Ishikawa (cell line): ENCODE measurements around the gene KLHL14.

Source experiments
- CEBPB ChIP-seq: IDR thresholded peaks from 2 replicates; pipeline ENCODE4 v1.6.1; 2012
- CREB1 ChIP-seq: IDR thresholded peaks from 2 replicates; pipeline ENCODE4 v1.6.1; 2012; ENCODE audit warnings: low read depth
- EGR1 ChIP-seq: IDR thresholded peaks from 2 replicates; pipeline ENCODE4 v1.6.1; 2012
- EP300 ChIP-seq: IDR thresholded peaks from 2 replicates; pipeline ENCODE4 v1.6.1; 2012; ENCODE audit warnings: borderline replicate concordance
- RAD21 ChIP-seq: IDR thresholded peaks from 2 replicates; pipeline ENCODE4 v1.6.1; 2012; ENCODE audit warnings: low read depth
- TAF1 ChIP-seq: IDR thresholded peaks from 2 replicates; pipeline ENCODE4 v1.6.1; 2012; ENCODE audit warnings: low read depth, mild to moderate bottlenecking
- TEAD4 ChIP-seq: IDR thresholded peaks from 2 replicates; pipeline ENCODE4 v1.6.1; 2012
- YY1 ChIP-seq: IDR thresholded peaks from 2 replicates; pipeline ENCODE4 v1.6.1; 2012; ENCODE audit warnings: low read depth
- ZBTB7A ChIP-seq: IDR thresholded peaks from 2 replicates; pipeline ENCODE4 v1.6.1; 2012; ENCODE audit warnings: low read depth
- TF ChIP-seq, protein P1 (sequence below): IDR thresholded peaks from 2 replicates; pipeline ENCODE4 v1.6.1; 2012; ENCODE audit warnings: low read depth, mild to moderate bottlenecking
- TF ChIP-seq, protein P2 (sequence below): IDR thresholded peaks from 2 replicates; pipeline ENCODE4 v1.6.1; 2012
- TF ChIP-seq, protein P3 (sequence below): IDR thresholded peaks from 2 replicates; pipeline ENCODE4 v1.6.1; 2012

DNA sequence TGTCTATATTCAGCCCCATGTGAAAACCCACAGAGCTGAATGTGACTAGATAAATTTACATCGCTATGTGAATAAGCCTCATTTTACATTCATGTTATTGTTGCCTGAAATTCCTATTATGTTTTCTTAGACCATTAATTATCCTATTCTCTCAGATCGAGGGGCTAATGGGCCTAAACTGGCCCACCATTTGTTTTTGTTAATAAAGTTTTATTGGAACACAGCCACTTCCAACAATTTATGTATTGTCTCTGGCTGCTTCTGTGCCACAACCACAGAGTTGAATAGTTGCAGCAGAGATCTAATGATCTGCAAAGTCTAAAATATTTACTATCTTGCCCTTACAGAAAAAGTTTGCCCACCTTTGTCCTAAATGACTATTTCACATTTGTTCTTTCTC, 61.0 kb downstream of the KLHL14 start:
- TF ChIP-seq CREB1 (no peak), YY1 (no peak), EGR1 (no peak), EP300 (no peak), ZBTB7A (no peak), CEBPB (no peak), RAD21 (no peak), TAF1 (no peak), TEAD4 (no peak)
- TF ChIP-seq, protein P1, sequence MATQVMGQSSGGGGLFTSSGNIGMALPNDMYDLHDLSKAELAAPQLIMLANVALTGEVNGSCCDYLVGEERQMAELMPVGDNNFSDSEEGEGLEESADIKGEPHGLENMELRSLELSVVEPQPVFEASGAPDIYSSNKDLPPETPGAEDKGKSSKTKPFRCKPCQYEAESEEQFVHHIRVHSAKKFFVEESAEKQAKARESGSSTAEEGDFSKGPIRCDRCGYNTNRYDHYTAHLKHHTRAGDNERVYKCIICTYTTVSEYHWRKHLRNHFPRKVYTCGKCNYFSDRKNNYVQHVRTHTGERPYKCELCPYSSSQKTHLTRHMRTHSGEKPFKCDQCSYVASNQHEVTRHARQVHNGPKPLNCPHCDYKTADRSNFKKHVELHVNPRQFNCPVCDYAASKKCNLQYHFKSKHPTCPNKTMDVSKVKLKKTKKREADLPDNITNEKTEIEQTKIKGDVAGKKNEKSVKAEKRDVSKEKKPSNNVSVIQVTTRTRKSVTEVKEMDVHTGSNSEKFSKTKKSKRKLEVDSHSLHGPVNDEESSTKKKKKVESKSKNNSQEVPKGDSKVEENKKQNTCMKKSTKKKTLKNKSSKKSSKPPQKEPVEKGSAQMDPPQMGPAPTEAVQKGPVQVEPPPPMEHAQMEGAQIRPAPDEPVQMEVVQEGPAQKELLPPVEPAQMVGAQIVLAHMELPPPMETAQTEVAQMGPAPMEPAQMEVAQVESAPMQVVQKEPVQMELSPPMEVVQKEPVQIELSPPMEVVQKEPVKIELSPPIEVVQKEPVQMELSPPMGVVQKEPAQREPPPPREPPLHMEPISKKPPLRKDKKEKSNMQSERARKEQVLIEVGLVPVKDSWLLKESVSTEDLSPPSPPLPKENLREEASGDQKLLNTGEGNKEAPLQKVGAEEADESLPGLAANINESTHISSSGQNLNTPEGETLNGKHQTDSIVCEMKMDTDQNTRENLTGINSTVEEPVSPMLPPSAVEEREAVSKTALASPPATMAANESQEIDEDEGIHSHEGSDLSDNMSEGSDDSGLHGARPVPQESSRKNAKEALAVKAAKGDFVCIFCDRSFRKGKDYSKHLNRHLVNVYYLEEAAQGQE = no peak
- TF ChIP-seq, protein P2, sequence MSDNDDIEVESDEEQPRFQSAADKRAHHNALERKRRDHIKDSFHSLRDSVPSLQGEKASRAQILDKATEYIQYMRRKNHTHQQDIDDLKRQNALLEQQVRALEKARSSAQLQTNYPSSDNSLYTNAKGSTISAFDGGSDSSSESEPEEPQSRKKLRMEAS = no peak
- TF ChIP-seq, protein P3, sequence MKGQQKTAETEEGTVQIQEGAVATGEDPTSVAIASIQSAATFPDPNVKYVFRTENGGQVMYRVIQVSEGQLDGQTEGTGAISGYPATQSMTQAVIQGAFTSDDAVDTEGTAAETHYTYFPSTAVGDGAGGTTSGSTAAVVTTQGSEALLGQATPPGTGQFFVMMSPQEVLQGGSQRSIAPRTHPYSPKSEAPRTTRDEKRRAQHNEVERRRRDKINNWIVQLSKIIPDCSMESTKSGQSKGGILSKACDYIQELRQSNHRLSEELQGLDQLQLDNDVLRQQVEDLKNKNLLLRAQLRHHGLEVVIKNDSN = no peak
